GM12801 (cell line): ENCODE results near the gene ADAT3.

Experiments used
- TF ChIP-seq, protein P1 (sequence below): IDR thresholded peaks from one replicate; pipeline ENCODE4 v1.5.1; 2011; ENCODE audit warnings: control low read depth; ENCODE audit not compliant: insufficient read length; ENCODE audit errors: extremely low read depth

The ADAT3 gene

GRCh38 chr19:1912760-1913505 is 7.7 kb downstream of the ADAT3 start:
- TF ChIP-seq, protein P1, sequence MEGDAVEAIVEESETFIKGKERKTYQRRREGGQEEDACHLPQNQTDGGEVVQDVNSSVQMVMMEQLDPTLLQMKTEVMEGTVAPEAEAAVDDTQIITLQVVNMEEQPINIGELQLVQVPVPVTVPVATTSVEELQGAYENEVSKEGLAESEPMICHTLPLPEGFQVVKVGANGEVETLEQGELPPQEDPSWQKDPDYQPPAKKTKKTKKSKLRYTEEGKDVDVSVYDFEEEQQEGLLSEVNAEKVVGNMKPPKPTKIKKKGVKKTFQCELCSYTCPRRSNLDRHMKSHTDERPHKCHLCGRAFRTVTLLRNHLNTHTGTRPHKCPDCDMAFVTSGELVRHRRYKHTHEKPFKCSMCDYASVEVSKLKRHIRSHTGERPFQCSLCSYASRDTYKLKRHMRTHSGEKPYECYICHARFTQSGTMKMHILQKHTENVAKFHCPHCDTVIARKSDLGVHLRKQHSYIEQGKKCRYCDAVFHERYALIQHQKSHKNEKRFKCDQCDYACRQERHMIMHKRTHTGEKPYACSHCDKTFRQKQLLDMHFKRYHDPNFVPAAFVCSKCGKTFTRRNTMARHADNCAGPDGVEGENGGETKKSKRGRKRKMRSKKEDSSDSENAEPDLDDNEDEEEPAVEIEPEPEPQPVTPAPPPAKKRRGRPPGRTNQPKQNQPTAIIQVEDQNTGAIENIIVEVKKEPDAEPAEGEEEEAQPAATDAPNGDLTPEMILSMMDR: no peak

DNA sequence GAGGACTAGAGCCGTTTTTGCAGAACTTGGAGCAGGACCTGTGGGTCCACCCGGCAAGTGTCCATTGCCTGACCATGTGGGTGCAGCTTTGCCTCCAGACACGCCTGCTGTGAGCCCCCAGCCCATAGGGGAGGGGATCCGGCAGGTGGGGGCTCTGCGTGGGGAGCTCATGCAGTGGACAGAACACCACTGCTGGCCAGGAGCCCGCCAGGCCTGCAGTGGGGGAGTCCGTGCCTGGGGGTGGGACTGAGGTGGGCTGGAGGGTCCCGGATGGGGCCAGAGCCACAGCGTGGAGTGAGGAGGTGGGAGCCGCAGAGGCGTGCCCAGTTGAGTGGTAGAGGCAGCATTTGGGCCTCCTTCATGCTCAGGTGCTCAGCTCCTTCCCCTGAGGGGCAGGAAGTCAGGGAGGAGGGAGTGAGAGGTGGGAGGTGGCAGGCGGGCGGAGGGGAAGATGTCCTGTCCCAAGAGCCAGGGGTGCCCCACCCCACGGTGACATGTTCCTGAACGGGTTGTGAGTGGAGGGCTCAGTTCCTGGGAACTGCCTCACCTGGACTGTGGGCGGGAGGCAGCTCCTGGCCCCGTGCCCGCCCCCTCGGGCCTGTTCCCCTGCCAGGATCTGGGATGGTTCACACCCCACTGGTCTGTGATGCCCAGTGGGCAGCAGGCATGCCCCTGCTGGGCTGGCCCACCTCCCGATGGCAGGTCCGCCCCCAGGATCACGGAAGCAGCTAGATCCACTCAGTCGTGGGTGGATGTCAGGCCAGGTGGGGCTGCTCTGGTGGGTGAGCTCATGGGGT is 8.8 kb downstream of the ADAT3 start:
- TF ChIP-seq, protein P1: no peak

- TF ChIP-seq, protein P1: no peak
Observed at GRCh38 chr19:1914826-1915341, 9.7 kb downstream of the ADAT3 start.

DNA sequence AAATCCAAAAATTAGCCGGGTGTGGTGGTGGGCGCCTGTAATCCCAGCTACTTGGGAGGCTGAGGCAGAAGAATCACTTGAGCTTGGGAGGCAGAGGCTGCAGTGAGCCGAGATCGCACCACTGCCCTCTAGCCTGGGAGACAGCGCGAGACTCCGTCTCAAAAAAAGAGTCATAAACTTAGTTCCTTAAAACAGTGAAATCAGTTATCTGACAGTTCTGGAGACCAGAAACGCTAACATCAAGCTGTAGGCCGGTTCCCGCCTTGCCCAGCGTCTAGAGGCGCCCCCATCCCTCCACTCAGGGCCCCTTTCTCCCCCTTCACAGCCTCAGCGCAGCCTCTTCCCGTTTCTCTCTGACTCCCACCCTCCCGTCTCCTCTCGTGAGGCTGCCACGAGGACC is 11.9 kb downstream of the ADAT3 start:
- TF ChIP-seq, protein P1: no peak

DNA sequence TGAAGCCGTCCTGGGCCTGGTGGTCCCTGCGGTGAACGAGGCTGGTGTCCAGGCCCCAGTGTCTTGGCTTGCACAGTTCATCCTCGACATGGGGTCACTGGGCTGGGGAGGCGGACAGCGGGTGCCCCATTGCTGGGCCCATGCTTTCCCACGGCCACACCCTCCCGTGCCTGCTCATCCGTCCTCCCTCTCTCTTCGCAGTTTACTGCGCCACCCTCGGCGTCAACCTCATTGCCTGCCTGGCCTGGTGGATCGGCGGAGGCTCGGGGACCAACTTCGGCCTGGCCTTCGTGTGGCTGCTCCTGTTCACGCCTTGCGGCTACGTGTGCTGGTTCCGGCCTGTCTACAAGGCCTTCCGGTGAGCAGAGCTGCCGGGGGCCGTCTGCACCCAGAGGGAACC is 12.7 kb downstream of the ADAT3 start:
- TF ChIP-seq, protein P1: no peak

DNA sequence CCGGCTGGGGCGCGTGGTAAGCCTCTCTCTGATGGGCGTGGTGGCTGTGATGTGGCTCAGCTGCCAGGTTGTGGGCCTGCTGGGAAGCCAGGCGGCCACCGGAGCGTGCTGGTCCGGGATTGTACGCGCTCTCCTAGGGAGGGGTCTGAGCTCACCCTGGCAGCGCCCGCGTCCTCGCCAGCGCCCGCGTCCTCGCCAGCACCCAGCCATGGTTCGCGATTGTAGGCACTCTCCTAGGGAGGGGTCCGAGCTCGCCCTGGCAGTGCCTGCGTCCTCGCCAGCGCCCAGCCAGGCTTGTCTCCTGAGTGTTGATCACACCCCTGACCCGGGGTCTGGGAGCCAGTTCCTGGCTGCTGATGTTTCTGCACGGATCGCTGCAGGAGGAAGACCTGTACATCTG is 13.8 kb downstream of the ADAT3 start:
- TF ChIP-seq, protein P1: no peak

DNA sequence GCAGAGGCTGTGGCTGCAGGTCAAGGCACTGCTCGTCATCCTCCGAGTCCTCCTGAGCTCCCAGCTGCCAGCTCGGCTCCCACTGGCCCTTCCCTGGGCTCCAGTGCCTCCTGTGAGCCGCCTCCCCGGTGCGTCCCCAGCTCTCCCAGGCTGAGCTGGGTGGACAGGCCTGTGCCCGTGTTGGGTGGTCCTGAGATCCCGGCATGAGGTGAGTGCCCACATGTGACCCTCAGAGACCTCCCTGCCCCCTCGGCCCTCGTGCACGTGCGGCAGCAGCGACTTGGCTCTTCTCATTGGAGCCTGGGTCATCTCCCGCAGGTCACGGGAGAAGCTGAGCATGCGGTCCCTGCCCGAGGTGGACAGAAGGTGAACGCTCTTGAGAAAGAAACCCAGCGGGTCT is 15.4 kb downstream of the ADAT3 start:
- TF ChIP-seq, protein P1: no peak
